Measurements from ENCODE around the gene PXN.
"Not testable (repeated sequence)": the region's sequence is repeated elsewhere in the genome, so short reads cannot be mapped to it uniquely, and the experiment has no call there.

The PXN gene

DNA sequence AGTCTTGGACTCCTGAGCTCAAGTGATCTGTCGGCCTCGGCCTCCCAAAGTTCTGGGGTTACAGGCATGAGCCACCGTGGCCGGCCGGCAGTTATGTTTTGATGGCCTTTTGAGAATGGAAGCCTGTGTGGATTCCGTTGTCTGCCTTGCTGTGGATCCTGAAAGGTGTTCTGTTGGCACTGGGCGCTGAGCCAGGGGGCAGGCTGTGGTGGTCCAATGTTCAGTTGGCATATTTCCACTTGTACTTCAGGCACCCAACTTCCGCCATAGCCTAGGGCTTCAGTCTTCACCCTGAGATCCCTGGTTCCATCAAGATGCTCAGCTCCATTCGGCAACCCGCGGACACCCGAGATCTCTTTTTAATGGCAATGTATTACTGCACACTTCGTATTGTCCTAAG is 58.3 kb downstream of the PXN start:
- no peak for DNase-seq

DNA sequence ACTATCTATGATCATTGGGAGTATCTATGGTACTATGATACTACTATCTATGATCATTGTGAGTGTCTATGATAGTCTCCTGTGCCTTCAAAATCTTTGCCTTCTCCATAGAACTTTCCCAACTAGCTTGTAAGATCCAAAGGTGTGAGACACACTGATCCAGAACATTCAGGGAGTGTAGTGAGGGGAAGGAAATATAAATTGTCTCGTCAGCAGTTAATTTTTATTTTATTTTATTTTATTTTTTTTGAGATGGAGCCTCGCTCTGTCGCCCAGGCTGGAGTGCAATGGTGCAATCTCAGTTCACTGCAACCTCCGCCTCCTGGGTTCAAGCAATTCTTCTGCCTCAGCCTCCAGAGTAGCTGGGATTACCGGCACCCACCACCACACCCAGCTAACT is 58.7 kb downstream of the PXN start:
- not testable (repeated sequence) for DNase-seq

DNA sequence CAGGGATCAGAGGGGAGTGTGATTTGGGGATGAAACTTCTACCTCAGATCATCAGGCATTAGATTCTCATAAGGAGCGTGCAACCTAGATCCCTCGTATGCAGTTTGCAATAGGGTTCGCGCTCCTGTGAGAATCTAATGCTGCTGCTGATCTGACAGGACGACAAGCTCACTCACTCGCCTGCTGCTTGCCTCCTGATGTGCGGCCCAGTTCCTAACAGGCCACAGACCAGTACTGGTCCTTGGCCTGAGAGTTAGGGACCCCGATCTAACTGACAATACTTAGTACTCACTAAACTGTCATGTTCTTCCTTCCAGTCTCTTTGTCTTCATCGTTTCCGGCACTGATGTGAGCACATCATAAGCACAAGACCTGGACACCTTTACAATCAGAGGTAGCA is 59.3 kb downstream of the PXN start:
- DNase-seq, result no peak

DNA sequence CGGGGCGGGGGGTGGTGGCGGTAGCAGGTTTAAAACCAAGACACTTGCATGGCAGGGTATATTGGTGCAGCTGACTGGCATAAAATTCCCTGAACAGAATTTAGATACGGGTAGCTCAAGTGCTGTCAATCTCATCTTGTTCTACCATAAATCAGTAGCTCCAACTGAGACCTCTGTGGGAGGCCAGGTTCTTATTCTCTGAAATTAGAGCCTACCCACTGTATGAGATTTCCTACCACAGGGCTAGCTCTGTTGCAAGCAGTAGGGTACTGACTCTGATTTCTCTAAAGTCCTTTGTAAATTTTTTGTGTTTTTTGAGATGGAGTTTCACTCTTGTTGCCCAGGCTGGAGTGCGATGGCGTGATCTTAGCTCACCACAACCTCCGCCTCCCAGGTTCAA is 61.4 kb downstream of the PXN start:
- DNase-seq, result no peak

DNA sequence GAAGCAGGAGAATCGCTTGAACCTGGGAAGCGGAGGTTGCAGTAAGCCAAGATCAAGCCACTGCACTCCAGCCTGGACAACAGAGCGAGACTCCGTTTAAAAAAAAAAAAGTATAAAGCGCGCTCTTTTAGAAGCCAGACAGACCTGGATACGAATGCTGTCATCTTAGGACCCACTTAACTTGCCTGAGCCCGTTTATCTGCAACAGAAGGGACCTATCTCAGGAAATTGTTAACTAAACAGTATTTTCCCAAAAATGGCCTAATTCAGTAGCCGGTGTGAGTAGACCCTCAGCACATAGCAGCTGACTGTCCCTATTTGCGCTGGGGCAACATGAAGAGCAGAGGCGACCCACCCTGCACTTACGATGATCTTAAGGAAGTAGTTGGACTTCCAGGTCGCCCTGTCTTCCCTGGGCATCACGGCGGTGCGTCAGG is 65.1 kb downstream of the PXN start:
- DNase-seq, result no peak

DNA sequence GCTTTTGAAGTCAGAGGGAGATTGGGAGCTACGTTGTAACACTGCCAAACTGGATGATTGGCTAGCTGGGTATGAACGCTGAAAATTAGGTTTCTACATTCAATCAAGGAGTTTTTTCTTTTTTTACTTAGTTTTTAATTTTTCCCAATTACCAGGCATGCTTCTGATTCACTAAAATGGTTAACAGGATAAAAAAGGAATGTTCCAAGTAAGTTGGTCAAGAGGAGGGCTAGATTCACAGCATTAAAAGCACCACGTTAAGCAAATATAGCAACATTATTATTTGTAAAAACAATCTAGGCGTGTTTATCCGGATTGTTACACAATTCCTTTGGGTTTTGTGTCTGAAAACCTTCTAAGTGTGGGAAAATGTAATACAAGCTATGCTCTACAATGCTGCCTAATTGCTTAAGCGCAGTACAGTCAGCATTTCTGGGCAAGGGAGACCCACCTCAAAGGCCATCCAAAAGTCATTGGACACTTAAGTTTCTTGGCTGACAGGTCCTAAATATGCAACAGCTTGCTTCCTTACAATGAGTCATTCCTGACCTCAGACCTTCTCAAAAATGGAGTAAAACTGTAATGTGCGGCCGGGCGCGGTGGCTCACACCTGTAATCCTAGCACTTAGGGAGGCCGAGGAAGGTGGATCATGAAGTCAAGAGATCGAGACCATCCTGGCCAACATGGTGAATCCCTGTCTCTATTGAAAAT is 65.8 kb downstream of the PXN start:
- peak in 2 of 5 experiments; percentile 37 to 57 for DNase-seq

DNA sequence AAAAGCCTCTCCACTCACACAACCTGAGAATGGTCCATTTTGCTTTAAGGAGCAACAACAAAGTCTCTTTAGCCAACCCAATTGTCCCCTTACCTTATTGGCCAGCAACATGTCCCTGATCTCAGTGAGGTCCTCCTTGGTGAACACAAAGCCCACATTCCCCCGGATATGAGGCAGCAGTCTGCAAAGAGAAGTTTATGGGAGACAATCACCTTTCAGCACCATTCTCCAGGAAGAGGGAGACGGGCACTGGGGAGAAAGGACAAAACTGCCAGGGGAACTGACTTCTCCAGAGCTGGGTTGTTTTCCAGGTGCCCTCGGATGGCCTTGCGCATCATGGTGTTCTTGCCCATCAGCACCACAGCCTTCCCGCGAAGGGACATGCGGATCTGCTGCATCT is 66.5 kb downstream of the PXN start:
- DNase-seq, result no peak

DNA sequence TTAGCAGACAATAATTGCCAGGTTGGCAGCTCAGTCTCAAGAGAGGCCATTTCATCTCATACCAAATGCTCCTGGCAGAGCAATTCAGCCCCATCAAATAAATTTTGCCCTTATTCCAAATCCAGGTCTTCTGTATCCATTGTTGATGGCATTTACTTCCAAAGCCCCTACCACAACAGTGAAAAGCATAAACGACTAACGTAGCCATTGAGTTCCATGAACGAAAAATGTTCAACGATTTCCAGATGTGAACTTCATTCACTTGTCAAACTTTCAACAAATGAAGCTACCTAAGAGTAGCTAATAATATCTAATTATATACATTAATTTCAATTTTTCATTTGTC is 68.0 kb downstream of the PXN start:
- no peak for DNase-seq

DNA sequence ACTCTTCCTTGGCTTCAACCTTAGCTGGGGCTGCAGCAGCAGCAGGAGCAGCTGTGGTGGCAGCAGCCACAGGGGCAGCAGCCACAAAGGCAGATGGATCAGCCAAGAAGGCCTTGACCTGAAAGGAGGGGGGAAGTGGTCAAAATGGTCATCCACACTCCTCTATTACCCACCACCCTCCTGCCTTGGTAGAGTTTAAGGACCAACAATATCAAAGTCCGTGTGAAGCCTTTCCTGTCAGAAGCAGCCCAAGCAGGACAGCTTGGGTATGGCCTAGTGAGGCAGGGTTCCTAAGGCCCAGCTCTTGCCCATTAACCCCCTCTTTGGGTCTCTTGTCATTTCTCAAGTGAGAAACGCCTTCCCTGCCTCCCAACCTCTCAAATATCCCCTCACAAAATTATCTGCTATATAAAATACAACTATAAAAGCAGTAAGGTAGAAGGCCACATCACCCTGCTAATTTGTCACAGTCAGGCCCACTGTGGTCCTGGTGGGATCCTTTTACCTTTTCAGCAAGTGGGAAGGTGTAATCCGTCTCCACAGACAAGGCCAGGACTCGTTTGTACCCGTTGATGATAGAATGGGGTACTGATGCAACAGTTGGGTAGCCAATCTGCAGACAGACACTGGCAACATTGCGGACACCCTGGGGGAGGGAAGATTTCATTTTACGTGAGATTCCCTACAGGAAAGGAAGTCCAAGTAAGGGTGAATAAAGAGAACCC is 68.6 kb downstream of the PXN start:
- DNase-seq, result not testable (repeated sequence)

DNA sequence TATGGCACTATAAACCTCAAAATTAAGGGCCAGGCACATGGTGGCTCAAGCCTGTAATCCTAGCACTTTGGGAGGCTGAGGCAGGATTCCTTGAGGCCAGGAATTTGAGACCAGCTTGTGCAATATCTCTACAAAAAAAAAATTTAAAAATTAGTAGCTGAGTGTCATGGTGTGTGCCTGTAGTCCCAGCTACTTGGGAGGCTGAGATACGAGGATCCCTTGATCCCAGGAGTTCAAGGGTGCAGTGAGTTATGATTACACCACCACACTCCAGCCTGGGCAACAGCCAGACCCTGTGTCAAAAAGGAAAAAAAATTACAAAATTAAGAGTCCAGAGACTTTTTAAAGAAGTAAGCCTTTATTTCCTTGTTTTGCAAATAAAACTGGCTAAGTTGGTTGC is 69.2 kb downstream of the PXN start:
- DNase-seq, result no peak

DNA sequence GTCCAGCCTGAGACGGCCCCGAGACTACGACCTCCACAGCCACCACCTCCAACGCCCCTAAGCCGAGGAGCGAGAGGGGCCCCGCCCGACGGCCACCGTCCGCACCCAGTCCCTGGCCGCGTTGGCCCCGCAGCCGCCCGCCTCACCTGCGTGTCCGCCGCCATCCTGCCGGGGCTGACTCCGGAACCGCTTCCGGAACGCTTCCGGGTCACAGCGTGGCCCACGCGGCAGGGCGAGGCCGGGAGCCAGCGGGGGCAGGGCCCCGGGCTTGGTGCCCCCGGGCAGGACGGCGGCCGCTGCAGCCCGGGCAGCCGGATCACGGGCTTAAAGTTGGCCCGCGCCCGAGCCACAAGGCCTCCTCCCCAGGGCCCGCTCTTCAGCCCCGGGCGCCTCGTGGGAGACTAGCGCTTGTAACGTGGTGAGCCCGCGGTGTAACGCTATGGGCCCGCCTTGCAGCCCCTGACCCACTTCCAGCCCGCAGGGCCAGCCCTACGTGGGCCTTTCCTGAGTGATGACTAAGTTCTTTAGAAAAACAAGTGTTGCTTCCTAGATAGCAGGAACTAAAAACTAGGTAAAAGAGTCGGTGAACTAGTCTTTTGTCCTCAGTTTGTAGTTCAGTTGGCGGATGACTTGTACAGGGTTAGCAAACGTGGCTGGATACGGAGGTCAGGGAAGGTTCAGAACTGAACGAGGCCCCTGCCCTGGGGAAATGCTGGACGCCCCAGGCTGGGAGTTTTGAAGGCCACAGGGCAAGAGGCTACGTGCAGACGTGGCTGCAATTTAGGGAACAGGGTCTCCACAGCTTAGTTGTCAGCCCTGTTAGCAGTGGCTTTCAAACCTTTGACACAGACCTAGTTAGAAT is 70.8 kb downstream of the PXN start, which contains the start of gene GCN1:
GCN1 (minus strand) TSS at position 182 of the 862 bp plus-strand sequence; CDS start at position 164, 18 bp downstream.
- peak; percentile 80 to 88 (median 82) for DNase-seq

DNA sequence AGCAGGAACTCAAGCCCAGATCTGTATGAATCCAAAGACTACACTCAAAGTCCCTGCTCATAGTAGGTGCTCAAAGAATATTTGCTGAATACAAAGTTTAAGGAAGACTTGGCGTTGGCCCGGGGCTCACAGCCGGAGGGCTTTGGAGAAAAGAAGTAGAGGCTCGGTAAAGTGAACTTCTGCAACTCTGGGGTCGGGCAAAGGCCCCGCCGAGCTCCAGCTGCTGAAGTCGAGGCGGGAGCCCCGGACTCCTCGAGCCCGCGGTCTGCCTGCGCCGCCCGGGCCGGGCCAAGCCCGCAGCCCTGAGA is 71.3 kb downstream of the PXN start:
- no peak for DNase-seq

DNA sequence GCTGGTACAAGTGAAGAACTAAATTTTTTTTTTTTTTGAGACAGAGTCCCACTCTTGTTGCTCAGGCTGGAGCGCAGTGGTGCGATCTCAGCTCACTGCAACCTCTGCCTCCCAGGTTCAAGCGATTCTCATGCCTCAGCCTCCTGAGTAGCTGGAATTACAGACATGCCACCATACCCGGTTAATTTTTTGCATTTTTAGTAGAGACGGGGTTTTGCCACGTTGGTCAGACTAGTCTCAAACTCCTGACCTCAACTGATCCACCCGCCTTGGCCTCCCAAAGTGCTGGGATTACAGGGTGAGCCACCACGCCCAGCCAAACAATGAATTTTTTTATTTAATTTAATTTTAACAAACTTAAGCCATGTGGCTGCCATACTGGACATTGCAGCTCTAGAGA is 72.2 kb downstream of the PXN start:
- not testable (repeated sequence) for DNase-seq

DNA sequence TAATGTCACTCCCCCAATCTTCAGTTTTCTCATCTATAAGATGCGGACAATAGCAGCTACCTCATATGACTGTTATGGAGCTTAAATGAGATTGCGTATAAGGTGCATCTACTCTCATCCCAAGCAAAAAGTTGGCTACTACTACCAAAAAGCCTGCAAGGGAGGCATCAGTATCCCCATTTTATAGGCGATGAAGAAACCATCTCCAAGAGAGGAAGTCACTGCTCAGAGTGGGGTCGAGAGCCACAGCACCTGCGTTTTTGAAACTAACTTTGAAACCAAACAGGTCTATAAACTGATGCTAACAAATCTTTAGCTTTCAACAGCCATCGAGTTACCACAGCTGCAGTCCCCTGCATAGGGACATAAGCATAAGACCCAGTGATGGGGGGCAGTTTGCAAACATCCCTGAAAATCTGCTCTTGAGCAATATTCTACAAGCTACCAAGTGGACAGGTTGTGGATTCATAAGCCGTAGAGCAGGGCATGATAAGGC is 74.5 kb downstream of the PXN start:
- DNase-seq, result no peak

DNA sequence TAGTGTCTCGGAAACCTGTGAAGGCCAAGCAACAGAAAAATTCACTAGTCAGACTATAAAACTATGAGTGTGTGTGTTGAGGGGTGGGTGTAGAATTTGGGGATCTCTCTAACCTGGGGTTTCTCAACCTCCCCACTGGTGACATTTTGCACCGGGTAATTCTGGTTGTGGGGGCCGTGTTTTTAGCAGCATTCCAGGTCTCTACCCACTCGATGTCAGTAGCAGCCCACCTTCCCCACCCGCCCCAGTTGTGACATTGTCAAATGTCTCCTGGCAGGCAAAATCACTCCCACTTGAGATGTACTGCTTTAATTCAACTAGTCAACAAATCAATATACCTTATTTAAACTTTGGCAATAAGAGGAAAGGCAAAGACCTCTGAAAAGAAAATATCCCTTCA is 75.1 kb downstream of the PXN start:
- no peak for DNase-seq

DNA sequence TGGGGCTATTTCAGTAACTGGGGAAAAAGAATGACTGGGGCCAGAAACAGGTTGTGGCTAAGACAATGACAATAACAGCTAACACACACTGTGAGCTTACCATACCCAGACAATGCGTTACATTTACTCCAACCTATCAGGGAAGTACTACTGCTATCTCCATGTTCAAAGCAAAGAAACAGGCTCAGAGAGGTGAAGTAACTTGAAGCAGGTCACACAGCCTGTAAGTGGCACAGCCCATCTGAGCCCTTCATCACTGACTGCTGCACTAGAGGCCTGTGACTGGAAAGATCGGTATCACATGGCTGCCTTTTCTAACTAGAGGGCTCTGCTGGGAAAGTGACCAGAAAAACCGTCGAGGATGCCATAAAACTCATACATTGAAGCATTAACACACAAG is 78.9 kb downstream of the PXN start:
- no peak for DNase-seq

DNA sequence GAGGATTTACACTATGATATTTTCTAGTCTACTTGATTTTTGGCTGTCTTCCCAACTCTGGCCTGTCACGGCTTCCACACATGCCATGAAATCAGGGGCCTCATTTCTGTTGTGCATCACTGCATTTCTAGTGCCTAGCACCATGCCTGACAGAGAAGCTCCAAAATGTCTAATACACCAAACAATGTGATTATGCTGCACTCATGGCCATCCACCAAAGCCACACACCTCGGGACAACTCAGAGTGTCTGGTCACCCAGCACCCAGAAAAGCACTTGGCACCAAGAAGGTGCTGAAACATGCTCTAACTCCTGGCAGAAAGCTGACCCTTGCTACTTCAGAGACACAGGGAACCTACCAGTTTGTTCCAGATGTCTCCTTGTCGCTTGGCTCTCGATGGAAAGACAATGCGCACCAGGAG is 82.3 kb downstream of the PXN start:
- no peak for DNase-seq

DNA sequence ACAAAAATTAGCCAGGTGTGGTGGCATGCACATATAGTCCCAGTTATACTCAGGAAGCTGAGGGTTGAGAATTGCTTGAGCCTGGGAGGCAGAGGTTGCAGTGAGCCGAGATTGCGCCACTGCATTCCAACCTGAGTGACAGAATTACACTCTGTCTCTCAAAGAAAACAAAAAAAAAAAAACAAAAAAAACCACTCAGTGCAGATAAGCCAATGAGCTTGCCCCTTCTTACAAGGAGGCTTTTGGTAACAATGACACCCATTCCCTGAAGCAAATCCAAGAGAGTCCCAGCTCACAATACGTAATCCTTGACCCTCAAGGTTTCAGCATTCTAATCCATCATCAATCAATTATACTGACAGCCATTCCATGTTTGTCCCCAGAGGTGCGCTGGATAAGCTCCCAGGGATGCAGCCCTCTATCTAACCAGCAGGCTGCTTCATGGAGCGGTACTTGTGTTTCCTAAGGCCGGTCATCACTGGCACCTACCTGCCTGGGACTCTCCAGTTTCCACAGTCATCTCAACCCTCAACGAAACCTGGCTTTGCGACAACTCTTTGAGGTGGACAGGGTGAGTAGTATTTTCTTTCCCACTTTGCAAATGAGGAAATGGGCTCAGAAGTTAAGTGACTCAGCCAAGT is 83.4 kb downstream of the PXN start:
- no peak for DNase-seq

DNA sequence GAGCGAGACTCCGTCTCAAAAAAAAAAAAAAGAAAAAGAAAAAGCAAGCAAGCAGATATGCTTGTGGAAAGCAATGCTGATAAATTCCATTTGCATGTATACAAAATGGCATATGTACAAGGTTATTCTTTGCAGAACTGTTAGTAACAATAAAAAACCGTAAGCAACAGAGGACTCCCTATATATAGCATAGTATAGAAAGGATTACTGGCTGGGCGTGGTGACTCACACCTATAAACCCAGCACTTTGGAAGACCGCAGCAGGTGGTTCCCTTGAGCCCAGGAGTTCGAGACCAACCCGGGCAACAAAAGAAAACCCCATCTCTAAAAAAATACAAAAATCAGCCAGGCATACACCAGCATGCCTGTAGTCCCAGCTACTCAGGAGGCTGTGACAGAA is 84.6 kb downstream of the PXN start:
- DNase-seq, result no peak

DNA sequence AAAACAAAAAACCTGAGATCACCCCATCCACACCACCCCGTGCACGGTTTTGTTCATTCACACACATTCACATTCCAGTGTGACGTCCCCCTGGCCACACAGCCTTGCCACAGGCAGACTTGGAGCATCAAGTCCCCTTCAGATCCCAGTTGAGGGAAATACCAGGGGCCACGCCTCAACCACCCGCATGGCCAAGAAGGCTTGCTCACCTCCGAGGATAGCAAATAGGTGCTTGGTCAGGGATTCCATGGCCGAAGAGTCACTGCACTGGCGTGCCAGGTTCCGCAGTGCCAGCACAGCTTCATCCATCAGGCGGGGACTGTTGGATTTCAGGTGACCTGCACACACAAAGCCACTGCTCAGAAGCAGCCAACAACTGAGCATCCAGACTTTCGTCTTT is 90.0 kb downstream of the PXN start:
- DNase-seq, result no peak

DNA sequence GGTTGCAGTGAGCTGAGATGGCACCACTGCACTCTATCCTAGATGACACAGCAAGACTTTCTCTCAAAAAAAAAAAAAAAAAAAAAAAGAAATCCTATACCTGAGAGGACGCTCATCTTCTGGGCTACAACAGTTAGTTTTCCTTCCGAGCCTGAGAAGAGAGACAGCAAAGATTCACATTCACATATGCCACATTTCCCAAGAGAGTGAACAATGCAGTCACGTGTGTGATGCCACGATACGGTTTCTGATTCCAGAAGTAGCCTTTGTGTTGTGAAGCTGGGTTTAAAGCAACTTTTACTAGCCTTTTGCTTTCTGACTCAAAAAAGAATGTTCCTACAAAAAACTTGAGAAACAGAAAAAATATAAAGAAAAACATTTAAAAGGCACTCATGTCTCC is 90.5 kb downstream of the PXN start:
- no peak for DNase-seq

DNA sequence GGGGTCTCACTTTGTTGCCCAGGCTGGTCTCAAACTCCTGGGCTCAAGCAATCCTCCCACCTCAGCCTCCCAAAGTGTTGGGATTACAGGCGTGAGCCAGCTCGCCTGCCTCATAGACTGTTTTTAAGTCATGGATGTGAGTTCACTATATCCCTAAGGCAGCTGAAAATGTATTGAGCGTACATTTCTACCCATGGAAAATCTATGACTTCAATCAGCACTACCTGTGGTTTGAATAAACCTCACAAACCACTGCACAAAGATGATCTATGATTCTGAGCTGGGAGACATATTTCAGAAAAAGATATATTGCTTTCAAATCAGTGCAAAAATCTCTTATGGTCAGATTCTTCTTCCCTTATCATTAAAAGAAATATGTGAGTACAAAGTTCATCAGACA is 93.5 kb downstream of the PXN start:
- peak in 1 of 5 experiments; percentile 35 for DNase-seq

DNA sequence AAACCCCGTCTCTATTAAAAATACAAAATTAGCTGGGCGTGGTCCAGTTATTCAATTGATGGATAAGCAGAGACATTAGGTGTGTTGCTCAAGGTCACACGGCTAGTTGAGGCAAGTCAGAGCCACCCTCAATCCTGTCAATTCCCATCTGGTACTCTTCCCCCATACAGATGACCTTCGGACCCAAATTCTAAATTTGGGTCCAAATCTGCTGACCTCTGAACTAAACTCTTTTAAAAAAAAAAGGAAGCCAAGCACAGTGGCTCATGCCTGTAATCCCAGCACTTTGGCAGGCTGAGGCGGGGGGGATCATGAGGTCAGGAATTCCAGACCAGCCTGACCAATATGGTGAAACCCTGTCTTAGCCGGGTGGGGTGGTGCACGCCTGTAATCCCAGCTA is 94.9 kb downstream of the PXN start:
- no peak for DNase-seq

Data from T-helper 2 cell (primary cell).